ENCODE results near the gene ZNF777. TPM values are rescaled to one million over a fixed set of nuclear protein-coding genes. Genes with fewer than 3 reads are reported as not detected.

The ZNF777 gene
- polyA plus RNA-seq, 10 donors: 8.2 to 10.7 (median 9.0) TPM

DNA sequence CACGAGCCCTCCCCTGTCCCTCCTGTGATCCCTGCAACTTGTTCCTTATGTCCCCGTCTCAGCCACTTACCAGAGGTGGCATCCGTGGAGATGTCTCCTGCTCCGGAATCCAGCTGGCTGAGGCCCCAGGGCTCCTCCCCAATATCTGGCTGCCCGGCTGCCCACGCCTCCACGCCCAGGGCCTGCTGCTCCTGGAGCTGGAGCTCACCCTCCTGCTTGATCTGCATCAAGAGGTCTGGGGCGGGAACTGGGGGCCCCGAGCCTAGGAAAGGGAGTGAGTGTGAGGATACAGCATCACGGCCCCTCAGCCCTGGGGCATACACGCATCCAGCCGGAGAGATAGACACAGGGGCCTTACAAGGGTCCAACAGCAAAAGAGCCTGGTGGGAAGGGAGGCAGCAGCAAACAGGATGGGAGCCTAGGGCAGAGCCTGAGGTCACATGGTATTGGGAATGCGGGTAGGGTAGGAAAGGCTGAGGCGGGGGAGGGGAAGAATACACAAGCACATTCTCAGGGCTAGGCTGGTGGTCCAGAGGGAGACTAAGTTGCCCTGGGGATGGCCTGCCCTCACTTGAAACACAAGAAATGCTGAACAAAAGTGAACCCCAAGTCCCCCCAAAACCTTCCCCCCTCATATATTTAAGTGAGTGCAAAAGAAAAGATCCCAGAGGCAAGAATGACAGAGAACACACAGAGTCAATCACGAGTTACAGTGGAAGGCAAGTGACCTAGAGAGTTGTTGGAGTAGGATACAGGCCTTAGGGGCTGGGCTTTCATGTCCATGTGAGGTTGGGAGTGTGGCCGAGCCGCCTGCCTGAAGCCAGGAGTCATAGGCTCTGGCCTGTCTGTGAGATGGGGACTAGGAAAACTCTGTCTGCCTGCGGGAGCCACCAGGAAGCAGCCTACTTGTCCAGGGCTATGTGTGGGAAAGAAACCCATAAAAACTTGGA lies 16.9 kb upstream of the ZNF777 start:
- DNase-seq: no peak

- DNase-seq: no peak
Measured at GRCh38 chr7:149476791-149477190, 15.9 kb upstream of the ZNF777 start.

GRCh38 chr7:149475121-149476045 lies 14.5 kb upstream of the ZNF777 start:
- no peak for DNase-seq

GRCh38 chr7:149474309-149475120 lies 13.7 kb upstream of the ZNF777 start:
- no peak for DNase-seq

DNA sequence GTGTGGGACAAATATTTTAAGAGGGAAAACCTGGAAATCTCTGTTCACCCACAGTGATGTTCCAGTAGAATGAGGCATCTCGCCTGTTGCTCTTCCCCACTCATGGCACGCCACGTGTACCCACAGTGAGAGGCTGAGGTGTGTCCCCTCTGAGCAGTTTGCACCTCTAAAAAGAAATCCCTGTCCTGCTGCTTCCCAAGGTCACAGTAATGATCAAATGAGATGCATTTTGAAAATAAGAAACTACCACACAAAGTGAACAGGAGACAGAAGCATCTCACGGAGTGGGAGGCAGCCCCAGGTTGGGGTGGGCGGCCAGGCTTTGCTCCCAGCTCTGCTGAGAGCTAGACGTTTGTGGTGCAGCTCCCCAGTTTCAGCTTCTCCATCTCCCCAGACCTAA lies 12.4 kb upstream of the ZNF777 start:
- DNase-seq: no peak

DNA sequence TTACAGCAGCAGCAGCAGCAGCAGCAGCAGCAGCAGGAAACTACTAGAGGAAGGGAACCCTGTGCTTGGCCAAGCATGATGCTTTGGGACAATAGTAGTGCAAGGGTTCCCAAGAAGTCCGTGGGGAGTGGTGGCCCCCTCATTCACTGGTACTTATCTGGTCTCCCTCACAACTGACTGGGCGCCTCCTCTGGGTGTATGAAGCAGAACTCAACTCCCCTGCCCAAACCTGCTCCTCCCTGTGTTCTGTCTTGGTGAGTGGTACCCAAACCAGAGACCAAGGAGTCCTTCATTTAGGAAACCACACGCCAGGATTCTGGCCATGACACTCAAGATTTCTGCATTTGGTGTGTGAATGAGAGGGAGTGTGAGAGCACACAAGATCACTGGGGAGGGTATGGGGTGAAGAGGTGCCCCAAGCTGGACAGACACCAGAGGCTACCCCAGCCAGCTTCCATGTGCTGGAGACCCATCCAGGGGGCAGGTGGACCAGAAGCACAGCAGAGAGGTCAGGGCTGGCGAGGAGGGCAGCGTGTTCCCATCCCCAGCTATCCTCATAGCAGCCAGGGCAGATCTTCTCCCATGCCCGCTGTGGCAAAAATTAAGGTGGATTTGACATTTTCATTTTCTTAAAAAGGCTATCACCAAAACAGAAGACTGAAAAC lies 10.6 kb upstream of the ZNF777 start:
- DNase-seq: no peak

- no peak for DNase-seq
Measured at GRCh38 chr7:149469806-149470205, 8.9 kb upstream of the ZNF777 start.

DNA sequence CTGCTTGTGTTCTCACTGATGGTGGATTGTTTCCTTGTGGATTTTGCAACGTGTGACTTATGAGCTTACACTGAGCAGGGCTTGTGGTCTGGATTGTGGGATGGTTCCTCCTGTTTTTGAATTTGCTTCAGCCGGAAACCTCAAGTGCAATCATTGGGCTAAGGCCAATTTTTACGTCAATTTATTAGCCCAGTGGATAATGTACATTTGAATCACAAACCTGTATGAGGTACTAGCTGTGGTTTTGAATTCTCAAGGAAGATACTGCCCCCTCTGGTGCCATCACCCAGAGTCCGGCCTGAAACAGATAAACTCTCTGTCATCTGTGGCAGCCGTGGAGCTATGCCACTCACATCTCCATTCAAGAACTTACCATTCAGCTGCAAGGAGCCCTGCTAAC lies 7.3 kb upstream of the ZNF777 start:
- no peak for DNase-seq

- no peak for DNase-seq
Measured at GRCh38 chr7:149467321-149467859, 6.5 kb upstream of the ZNF777 start.

DNA sequence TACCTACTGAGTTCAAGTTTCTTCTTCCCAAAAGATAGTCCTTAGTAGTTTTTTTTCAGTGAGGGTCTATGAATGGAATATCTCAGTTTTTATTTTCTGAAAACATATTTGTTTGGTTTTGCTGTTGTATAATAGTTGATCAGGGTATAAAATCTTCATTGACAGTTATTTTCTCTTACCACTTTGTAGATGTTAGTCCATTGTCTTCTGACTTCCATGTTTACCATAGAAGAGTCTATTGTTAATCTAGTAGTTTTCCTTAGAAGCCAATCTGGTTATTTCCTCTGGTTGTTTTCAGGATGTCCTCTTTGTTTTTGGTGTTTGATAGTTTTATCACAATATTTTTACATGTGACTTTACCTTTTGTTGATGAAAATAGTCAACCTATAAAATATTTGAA lies 5.5 kb upstream of the ZNF777 start:
- DNase-seq: no peak

DNA sequence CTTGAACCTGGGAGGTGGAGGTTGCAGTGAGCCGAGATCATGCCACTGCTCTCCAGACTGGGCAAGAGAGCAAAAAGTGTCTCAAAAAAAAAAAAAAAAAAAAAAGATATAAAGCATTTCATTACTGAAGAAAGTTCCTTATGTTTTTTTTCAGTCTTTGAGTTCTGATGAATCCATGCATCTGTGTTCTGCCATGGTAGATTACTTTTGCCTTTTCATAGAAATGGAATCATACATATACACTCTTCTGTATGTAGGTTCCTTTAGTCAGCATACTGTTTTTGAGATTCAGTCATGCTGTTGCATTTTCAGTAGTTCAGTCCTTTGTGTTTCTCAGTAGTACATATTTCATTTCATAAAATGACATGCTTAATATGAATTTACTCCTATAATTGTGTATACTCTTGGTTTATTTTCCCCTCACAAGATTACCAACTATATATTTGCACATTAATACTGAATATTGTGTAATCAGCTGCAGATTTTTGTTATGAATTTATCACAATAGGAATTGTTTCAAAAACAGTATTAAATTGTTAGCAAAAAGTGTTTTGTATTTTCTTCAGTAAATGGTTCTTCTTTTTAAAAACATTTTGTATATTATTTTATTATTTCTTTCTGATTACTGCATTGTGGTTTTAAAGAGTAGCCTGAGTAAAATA lies 2.8 kb upstream of the ZNF777 start:
- no peak for DNase-seq

- DNase-seq: no peak
Measured at GRCh38 chr7:149462101-149462520, 1.2 kb upstream of the ZNF777 start.

- DNase-seq: peak in 2 of 3 donors; percentile 11 to 22
Measured at GRCh38 chr7:149459540-149460452, 1.1 kb downstream of the ZNF777 start.

DNA sequence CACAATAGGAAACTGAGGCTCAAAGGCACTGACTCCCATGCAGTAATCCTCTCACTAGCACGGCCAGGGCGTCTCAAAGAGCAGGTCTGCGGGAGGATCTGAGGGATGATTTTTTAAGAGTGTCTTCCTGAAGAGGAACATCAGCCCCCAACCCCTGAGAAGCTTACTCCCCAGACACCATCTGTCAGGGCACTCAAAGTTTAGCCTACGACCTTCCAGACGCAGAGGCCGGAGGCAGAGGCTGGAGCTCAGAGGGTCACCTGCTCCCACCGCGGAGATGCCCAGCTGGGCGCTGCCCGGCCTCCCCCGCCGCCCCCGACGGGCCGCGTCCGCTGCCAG lies 1.7 kb downstream of the ZNF777 start:
- no peak for DNase-seq

- no peak for DNase-seq
Measured at GRCh38 chr7:149458235-149458634, 2.6 kb downstream of the ZNF777 start.

DNA sequence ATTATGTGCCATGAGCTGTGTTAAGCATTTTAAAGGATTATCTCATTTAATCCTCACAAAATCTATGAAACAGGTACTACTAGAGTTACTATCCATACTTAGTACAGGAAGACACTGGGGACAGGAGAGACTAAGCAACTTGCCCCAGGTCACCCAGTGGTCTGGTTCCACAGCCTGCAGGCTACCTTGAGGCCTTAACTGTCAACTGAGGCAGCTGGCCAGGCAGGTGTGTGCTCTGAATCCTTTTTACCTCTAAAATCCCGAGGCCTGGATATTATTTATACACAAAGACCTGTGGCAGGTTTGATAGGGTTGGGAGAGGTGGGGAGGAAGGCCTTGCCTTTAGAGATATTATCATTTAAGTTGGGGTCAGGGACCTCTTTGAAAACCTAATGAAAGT lies 3.1 kb downstream of the ZNF777 start:
- DNase-seq: no peak

DNA sequence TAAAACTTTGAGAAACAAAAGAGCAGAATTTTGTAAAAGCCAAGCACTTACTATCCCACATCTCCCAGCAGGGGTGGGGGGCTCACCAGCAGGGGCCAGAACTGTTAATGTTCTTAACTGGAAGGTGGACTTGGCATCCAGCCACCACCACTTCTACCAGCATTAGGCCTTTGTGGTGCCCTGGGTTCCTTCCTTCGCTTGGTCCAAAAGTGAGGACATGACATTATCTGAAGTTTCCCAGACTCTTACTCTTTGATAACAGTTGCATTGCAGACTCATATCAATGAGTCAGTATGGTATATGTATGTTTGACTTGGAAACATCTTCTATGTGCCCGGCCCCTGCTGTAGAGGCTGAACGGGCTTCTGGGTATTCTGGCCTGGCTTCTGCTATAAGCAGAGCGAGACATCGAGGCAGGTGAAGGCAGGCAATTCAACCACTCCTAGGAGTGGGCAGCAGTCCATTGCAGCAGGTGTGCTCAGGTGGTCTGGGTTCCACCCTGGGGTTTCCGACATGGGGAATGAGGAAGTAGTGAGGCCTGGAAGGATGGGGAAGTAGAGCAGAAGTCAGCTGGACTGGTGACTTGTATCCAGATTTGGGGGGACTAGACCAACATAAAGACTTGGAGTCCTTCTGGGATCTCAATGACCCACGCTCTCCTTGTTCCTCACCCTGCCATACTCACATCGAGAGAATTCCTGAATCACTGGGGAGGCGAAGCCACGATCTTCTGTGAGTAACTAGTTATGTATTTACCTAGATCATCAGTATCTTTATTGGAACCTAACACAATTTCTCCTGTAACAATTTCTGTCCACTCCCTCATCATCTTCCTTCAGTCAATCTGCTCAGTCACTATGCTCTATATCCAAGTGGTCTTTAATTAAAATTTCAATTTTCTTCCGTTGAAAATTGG lies 4.1 kb downstream of the ZNF777 start:
- no peak for DNase-seq
